Measurements from ENCODE around the gene NR0B2. TPM values are rescaled to one million over a fixed set of nuclear protein-coding genes. Genes with fewer than 3 reads are reported as not detected.
"Not testable (repeated sequence)": the region's sequence is repeated elsewhere in the genome, so short reads cannot be mapped to it uniquely, and the experiment has no call there.

The NR0B2 gene
- polyA plus RNA-seq, 1 experiment, result not detected

- peaks cover 9% of the 10 kb centered on the region for H3K9me3 ChIP-seq (ENCODE audit: control insufficient read depth, insufficient read depth, low read length)
- no peak overlapping the region for H3K27ac ChIP-seq (ENCODE audit: low read depth, low read length)
- ChIA-PET CTCF (no interaction called here), POLR2A (interaction anchor here (0.6 kb wide), 1 partner anchor 28 kb away, joined by 3 read pairs; no protein-coding TSS in a partner anchor)
- no peak overlapping the region for H3K4me3 ChIP-seq (ENCODE audit: low read depth, low read length)
- TF ChIP-seq CTCF (IDR thresholded peaks at IDR 0.05; ENCODE audit: low read depth, low read length), result no peak
- DNase-seq (ENCODE audit: low read depth, low spot score), result no peak
- no peaks in the 10 kb centered on the region for H3K27me3 ChIP-seq (ENCODE audit: control insufficient read depth, insufficient read depth, low read length)
These were observed 37.4 kb upstream of the NR0B2 start for GRCh38 chr1:26951216-26951615.

GRCh38 chr1:26950602-26951001, 36.8 kb upstream of the NR0B2 start:
- no peak for TF ChIP-seq CTCF (IDR thresholded peaks at IDR 0.05; ENCODE audit: low read depth, low read length)
- ChIA-PET CTCF (no interaction called here), POLR2A (no interaction called here)
- H3K27me3 ChIP-seq (ENCODE audit: control insufficient read depth, insufficient read depth, low read length), result no peaks in the 10 kb centered on the region
- H3K27ac ChIP-seq (ENCODE audit: low read depth, low read length), result no peak overlapping the region
- H3K4me3 ChIP-seq (ENCODE audit: low read depth, low read length), result no peak overlapping the region
- peaks cover 5% of the 10 kb centered on the region; the same call in 1 of the 2 replicates for H3K9me3 ChIP-seq (ENCODE audit: control insufficient read depth, insufficient read depth, low read length)
- DNase-seq (ENCODE audit: low read depth, low spot score), result no peak

- no peaks in the 10 kb centered on the region for H3K27me3 ChIP-seq (ENCODE audit: control insufficient read depth, insufficient read depth, low read length)
- ChIA-PET POLR2A (interaction anchor here (0.7 kb wide), 1 partner anchor 205 kb away, joined by 3 read pairs; the partner anchor contains the start of gene SLC9A1), CTCF (no interaction called here)
- TF ChIP-seq CTCF (IDR thresholded peaks at IDR 0.05; ENCODE audit: low read depth, low read length), result no peak
- peak overlapping the region; percentile 2 for H3K27ac ChIP-seq (ENCODE audit: low read depth, low read length)
- H3K9me3 ChIP-seq (ENCODE audit: control insufficient read depth, insufficient read depth, low read length), result peaks cover 5% of the 10 kb centered on the region; the same call in 1 of the 2 replicates
- H3K4me3 ChIP-seq (ENCODE audit: low read depth, low read length), result no peak overlapping the region
- DNase-seq (ENCODE audit: low read depth, low spot score), result no peak
These were observed 36.1 kb upstream of the NR0B2 start for GRCh38 chr1:26949926-26950319.

- DNase-seq (ENCODE audit: low read depth, low spot score), result no peak
- Histone ChIP-seq H3K27ac (ENCODE audit: low read depth, low read length) (peak overlapping the region; percentile 2), H3K27me3 (ENCODE audit: control insufficient read depth, insufficient read depth, low read length) (no peaks in the 10 kb centered on the region), H3K9me3 (ENCODE audit: control insufficient read depth, insufficient read depth, low read length) (peaks cover 5% of the 10 kb centered on the region; the same call in 1 of the 2 replicates), H3K4me3 (ENCODE audit: low read depth, low read length) (no peak overlapping the region)
- POLR2A ChIA-PET, result interaction anchor here (0.7 kb wide), 1 partner anchor 206 kb away, joined by 3 read pairs; the partner anchor contains the start of gene SLC9A1
- TF ChIP-seq CTCF (IDR thresholded peaks at IDR 0.05; ENCODE audit: low read depth, low read length), result no peak
- CTCF ChIA-PET, result no interaction called here
These were observed 35.6 kb upstream of the NR0B2 start for GRCh38 chr1:26949266-26949925.

- H3K4me3 ChIP-seq (ENCODE audit: low read depth, low read length); POLR2A ChIA-PET; H3K27me3 ChIP-seq (ENCODE audit: control insufficient read depth, insufficient read depth, low read length); DNase-seq (ENCODE audit: low read depth, low spot score); CTCF ChIA-PET; H3K9me3 ChIP-seq (ENCODE audit: control insufficient read depth, insufficient read depth, low read length); H3K27ac ChIP-seq (ENCODE audit: low read depth, low read length): not testable (repeated sequence)
These were observed 34.9 kb upstream of the NR0B2 start for GRCh38 chr1:26948725-26949057.

All from AG04450 (cell line).